GM12878 (cell line): ENCODE results near the gene NRN1L.

Experiments used
- CHD2 ChIP-seq: IDR thresholded peaks from 2 replicates; pipeline ENCODE4 v1.6.1; 2011; ENCODE audit warnings: low read depth, low read length, improper control_type of control experiment, borderline replicate concordance
- CTCF ChIP-seq, 3 experiments: IDR thresholded peaks in 2 of 3; conservative IDR thresholded peaks in 1 of 3; 2 replicates each; pipeline ENCODE4 v1.5.1; 2011; ENCODE audit warnings: low read depth in 3 of 3, low read length in 3 of 3, mild to moderate bottlenecking in 3 of 3, control low read depth in 2 of 3, moderate library complexity in 2 of 3, inconsistent platforms in 1 of 3, mixed read lengths in 1 of 3; ENCODE audit not compliant: control insufficient read depth in 2 of 3, insufficient read depth in 1 of 3; ENCODE audit errors: extremely low read depth in 1 of 3
- E4F1 ChIP-seq: fragments of 450-650 bp; IDR thresholded peaks from 2 replicates; pipeline ENCODE4 v1.6.1; 2018; ENCODE audit warnings: borderline replicate concordance, mild to moderate bottlenecking; ENCODE audit not compliant: partially characterized antibody
- KDM1A ChIP-seq: fragments of 200-600 bp; sonication (generic); IDR thresholded peaks from 2 replicates; pipeline ENCODE4 v1.6.1; 2016; ENCODE audit warnings: borderline replicate concordance
- PAX5 ChIP-seq: IDR thresholded peaks from 2 replicates; pipeline ENCODE4 v1.6.1; 2011; ENCODE audit warnings: low read depth, low read length, borderline replicate concordance
- POLR2A ChIP-seq: IDR thresholded peaks from 2 replicates; pipeline ENCODE4 v1.6.1; 2011; ENCODE audit warnings: low read depth, mild to moderate bottlenecking, low read length
- RAD21 ChIP-seq: IDR thresholded peaks from 2 replicates; pipeline ENCODE4 v1.6.1; 2011; ENCODE audit warnings: mild to moderate bottlenecking, low read depth, low read length, moderate library complexity; ENCODE audit not compliant: insufficient read depth
- RAD51 ChIP-seq: fragments of 450-650 bp; IDR thresholded peaks from 2 replicates; pipeline ENCODE4 v1.6.1; 2016; ENCODE audit warnings: moderate library complexity, mild to moderate bottlenecking, inconsistent platforms
- RCOR1 ChIP-seq: conservative IDR thresholded peaks from 2 replicates; pipeline ENCODE4 v1.6.1; 2012; ENCODE audit warnings: low read depth, low read length, improper control_type of control experiment
- REST ChIP-seq: IDR thresholded peaks from 2 replicates; pipeline ENCODE4 v1.6.1; 2012; ENCODE audit warnings: mild to moderate bottlenecking, low read depth, low read length
- SP1 ChIP-seq: IDR thresholded peaks from one replicate; pipeline ENCODE4 v1.6.1; 2011; ENCODE audit warnings: low read depth, low read length
- SUZ12 ChIP-seq: fragments of 200-600 bp; sonication (generic); IDR thresholded peaks from one replicate; pipeline ENCODE4 v1.6.1; 2018; ENCODE audit warnings: antibody characterized with exemption, mild to moderate bottlenecking; ENCODE audit not compliant: unreplicated experiment
- ZZZ3 ChIP-seq: IDR thresholded peaks from 2 replicates; pipeline ENCODE4 v1.6.1; 2011; ENCODE audit warnings: low read depth; ENCODE audit not compliant: control insufficient read depth, insufficient read length

- no peak for TF ChIP-seq CHD2
- no peak for TF ChIP-seq RAD51
- TF ChIP-seq CTCF (IDR thresholded peaks at IDR 0.05 in 2 of 3, conservative IDR thresholded peaks at IDR 0.05 in 1 of 3; ENCODE audit: control insufficient read depth in 2 of 3, extremely low read depth in 1 of 3, insufficient read depth in 1 of 3, low read depth in 3 of 3, low read length in 3 of 3), result peak; percentile 51 to 62 (median 56); a peak in 5 of 6 replicates
- no peak for TF ChIP-seq PAX5
- TF ChIP-seq SP1, result no peak
- TF ChIP-seq POLR2A, result no peak
- no peak for TF ChIP-seq E4F1
- no peak for TF ChIP-seq SUZ12
- TF ChIP-seq REST, result no peak
- TF ChIP-seq RCOR1, result no peak
- TF ChIP-seq KDM1A, result no peak
- no peak for TF ChIP-seq ZZZ3
- TF ChIP-seq RAD21, result peak; percentile 42; the same call in 1 of the 2 replicates
Observed at GRCh38 chr16:67865318-67865717, 19.4 kb upstream of the NRN1L start.
